GM18502 (cell line): ENCODE data around the gene SERF1A.
"Not testable (repeated sequence)": the region's sequence is repeated elsewhere in the genome, so short reads cannot be mapped to it uniquely, and the experiment has no call there.

Source experiments
- ATAC-seq: cut with Tn5 transposase; IDR thresholded peaks from one replicate; pipeline ENCODE4 v1.9.1; 2021; ENCODE audit warnings: mild to moderate bottlenecking; ENCODE audit not compliant: unreplicated experiment, poor library complexity

SERF1A gene

DNA sequence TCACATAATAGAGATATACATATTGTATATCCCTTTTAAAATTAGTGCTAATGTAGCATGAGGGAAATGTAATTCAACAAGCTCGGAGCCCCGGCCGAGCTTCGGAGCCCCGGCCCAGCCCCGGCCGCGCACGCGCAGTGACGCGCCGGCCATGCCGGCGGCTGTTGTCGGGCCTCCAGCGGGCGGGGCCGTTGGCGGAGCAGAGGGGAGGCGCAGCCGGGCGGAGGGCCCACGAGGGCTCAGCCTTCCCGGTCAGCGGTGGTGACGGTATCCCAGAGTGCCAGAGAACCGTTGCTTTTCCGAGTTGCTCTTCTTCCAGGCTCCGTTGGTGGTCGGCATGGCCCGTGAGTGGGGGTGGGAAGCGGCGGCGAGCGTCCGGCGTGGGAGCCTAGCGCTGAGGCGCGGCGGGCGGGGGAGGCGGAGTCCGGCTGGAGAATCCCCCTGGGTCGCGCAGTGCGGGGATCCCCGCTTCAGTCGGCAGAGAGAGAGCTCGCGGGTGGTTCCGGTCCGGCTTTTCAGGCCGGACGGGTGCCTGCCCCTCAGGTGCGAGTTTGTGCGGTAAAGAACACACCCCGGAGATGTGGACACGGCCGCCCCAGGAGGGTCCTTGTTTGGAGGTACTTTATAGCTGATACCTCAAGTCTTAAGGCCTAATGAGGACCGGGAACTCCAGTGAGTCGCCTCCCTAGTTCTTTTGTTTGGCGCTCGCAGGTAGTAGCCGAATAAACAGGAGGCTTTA lies at the start of gene SERF1A:
SERF1A (plus strand) TSS at position 137 of the 739 bp plus-strand sequence; CDS start at position 338, 201 bp downstream.
- ATAC-seq: peak; percentile 92

DNA sequence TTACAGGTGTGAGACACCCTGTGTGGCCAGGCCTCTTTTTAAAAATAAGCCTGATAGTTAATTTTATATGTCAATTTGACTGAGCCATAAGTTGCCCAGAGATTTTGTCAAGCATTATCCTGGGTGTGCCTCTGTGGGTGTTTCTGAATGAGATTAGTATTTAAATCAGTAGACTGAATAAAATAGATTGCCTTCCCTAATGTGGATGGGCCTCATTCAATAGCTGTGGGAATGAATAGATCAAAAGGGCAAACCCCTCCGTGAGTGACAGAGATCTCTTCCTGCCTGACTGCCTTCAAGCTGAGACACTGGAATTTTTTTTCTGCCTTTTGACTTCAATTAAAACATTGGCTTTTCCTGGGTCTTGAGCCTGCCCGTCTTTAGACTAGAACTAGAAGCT lies 33.7 kb upstream of the SERF1A start:
- not testable (repeated sequence) for ATAC-seq

DNA sequence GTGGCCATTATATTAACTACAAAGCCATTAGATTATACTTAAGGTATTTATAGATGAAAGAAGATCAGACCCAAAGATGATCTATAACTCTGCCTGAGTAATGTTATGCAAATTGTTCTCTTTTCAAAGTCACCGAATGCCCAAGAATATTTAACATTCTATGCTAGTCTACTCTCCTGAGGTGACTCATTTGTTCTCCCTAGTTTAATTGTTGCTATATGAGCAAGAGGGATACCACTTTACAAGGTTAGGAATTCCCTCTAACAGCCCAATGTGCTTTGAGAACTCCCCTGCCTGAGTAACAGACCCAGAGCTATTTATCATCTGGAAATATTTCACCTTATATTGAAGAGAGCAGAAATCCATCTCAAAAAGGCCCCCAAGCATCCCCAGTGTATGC lies 29.8 kb upstream of the SERF1A start:
- not testable (repeated sequence) for ATAC-seq

DNA sequence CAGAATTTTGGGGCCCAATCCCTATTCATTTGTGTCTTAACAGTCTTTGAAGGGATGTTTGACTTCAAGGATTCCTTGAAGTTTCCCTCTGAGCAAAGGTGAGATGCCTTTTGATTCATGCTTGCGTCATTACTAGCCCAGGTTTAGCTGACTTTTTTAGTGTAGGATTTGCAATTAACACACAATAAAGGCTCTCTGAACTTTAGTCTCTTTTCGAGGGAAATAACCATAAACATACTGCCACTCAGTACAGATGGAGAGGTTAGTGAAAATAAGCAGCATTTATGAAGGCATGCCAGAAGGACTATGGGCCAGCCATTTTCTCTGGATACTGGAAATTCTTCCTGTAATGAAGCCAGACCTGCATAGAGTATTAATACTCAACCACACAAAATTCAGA lies 4.4 kb upstream of the SERF1A start:
- ATAC-seq: not testable (repeated sequence)

DNA sequence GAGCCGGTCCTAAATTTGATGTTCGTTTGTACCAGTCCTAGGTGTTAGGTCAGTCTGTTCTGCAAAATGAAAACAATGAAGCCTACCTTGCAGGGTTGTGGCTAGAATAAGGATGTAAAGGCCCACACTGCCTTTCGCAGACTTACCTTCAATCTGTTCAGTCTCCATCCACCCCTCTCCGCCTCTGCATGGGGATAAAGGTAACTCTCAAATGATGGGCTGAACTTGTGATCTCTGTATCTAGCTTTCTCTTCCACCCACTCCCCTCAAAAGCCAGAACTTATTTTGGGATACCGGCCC lies 753 bp downstream of the SERF1A start:
- peak; percentile 27 for ATAC-seq

DNA sequence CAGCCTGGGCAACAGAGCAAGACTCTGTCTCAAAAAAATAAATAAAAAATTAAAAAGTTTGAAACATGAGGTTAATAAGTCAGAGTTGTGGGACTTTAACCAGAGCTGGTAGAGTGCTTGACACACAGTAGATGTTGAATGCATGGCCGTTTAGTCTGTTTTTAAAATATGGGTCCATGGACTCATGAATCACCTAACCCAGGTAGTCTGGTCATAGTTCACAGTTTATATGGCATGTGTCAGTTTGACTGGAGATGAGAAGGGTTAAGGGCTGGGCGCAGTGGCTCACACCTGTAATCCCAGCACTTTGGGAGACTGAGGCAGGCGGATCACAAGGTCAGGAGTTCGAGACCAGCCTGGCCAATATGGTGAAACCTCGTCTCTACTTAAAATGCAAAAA lies 6.2 kb downstream of the SERF1A start:
- not testable (repeated sequence) for ATAC-seq

DNA sequence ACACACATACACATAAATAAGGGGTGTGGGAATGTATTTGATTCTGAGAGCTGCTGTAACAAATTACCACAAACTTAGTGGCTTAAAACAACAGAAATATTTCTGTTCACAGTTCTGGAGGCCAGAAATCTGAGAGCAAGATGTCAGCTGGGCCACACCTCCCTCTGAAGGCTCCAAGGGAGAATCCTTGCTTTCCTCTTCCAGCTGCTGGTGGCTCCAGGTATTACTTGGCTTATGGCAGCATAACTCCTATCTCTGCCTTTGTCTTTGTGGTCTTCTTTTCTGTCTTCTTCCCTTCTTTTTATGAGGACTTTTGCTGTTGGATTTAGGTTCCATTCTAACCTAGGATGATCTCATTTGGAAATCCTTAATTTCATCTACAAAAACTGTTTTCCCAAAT lies 16.4 kb downstream of the SERF1A start:
- not testable (repeated sequence) for ATAC-seq

DNA sequence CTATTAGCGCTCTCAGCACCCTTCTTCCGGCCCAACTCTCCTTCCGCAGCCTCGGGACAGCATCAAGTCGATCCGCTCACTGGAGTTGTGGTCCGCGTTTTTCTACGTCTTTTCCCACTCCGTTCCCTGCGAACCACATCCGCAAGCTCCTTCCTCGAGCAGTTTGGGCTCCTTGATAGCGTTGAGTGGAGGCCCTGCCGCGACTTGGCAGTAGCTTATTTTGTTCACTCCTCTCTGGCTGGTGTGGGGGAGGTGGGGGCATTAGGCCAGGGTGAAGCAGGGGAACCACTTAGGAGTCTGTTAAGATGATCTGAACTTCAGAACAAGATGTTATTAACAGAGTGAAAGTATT lies 24.7 kb downstream of the SERF1A start:
- peak; percentile 44 for ATAC-seq

DNA sequence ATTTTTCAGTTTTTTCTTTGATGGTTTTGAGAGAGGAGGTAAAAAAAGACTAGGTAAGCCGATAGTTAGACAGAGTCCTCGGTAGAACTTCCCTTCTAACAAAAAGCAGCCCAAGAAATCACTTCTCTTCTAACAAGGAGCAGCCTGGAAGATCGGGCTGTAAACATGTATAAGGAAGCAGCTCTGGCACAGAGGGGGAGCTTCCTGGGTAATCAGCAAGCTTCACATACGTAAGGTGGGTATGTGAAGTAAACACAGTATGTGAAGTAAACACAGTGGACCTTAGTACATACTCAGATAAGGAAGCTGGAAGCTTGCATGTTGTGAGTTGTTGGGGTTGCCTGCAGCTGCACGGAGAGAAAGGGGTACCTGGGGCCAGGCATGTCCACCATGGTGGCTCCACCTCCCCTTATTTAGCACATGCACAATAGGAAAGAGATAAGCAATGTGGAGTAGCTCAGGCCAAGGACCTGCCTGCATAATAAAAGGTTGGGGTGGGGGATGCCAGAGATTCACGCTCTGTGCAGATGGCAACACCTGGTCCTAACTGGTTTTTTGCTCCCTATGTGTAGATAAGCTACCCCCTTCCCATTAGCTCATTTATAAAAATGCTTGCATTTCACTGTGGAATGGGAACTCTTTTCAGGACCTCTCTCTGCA lies 31.4 kb downstream of the SERF1A start:
- not testable (repeated sequence) for ATAC-seq

DNA sequence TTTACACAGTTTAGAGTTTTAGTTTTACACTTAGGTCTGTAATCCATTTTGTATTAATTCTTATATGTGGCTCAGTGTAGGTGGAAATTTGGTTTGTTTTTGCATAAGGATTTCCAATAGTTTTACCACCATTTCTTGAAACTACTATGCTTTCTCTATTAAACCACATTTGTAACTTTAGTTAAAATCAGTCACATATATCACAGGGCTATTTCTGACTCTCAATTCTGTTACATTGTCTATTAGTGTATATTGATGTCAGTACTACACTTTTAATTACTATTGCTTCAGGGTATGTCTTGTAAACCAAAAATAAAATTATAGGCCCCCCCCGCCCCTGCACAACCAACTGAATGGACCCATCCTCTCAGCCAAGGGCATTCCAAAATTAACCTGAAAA lies 32.1 kb downstream of the SERF1A start:
- ATAC-seq: not testable (repeated sequence)

DNA sequence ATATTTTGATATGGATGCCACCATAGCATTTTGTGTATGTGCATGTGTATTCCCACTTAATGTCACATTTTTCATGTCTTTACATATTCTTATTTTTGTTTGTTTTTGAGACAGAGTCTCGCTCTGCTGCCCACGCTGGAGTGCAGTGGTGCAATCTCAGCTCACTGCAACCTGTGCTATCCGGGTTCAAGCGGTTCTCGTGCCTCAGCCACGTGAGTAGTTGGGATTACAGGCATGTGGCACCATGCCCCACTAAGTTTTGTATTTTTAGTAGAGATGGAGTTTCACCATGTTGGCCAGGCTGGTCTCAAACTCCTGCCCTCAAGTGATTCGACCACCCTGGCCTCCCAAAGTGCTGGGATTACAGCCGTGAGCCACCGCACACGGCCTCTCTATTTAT lies 52.6 kb downstream of the SERF1A start:
- ATAC-seq: not testable (repeated sequence)
